Bone marrow (tissue), 2 donors: ENCODE results near the gene LRRC7.
"Not testable (repeated sequence)": the region's sequence is repeated elsewhere in the genome, so short reads cannot be mapped to it uniquely, and the experiment has no call there.

Experiments
- DNase-seq, 2 donors: peaks; one replicate each; lab custom pipeline; 2025; lab: John Stamatoyannopoulos, UW

LRRC7 gene

GRCh38 chr1:70042090-70042731 is 474.5 kb downstream of the LRRC7 start:
- no peak for DNase-seq

- no peak for DNase-seq
These were observed 476.1 kb downstream of the LRRC7 start for GRCh38 chr1:70043804-70044203.

GRCh38 chr1:70044832-70045231 is 477.1 kb downstream of the LRRC7 start:
- DNase-seq, result no peak

- DNase-seq, result not testable (repeated sequence)
These were observed 477.9 kb downstream of the LRRC7 start for GRCh38 chr1:70045581-70045980.

GRCh38 chr1:70048336-70049094 is 480.8 kb downstream of the LRRC7 start:
- no peak for DNase-seq

- DNase-seq, result no peak
These were observed 484.2 kb downstream of the LRRC7 start for GRCh38 chr1:70051926-70052325.

- DNase-seq, result no peak
These were observed 489.8 kb downstream of the LRRC7 start for GRCh38 chr1:70057500-70057899.

- DNase-seq, result no peak
These were observed 493.5 kb downstream of the LRRC7 start for GRCh38 chr1:70061231-70061630.

GRCh38 chr1:70063861-70064260 is 496.1 kb downstream of the LRRC7 start:
- no peak for DNase-seq

- no peak for DNase-seq
These were observed 499.0 kb downstream of the LRRC7 start for GRCh38 chr1:70066711-70067110.

GRCh38 chr1:70071601-70072000 is 503.9 kb downstream of the LRRC7 start:
- no peak for DNase-seq

GRCh38 chr1:70072231-70072751 is 504.6 kb downstream of the LRRC7 start:
- DNase-seq, result no peak

- no peak for DNase-seq
These were observed 508.0 kb downstream of the LRRC7 start for GRCh38 chr1:70075761-70076160.

GRCh38 chr1:70077066-70077465 is 509.3 kb downstream of the LRRC7 start:
- no peak for DNase-seq

GRCh38 chr1:70079546-70079945 is 511.8 kb downstream of the LRRC7 start:
- no peak for DNase-seq

- DNase-seq, result peak in 1 of 2 donors; percentile 63
These were observed 515.8 kb downstream of the LRRC7 start for GRCh38 chr1:70083519-70083918.

GRCh38 chr1:70084314-70084915 is 516.7 kb downstream of the LRRC7 start:
- DNase-seq, result no peak

GRCh38 chr1:70085521-70085920 is 517.8 kb downstream of the LRRC7 start:
- no peak for DNase-seq

GRCh38 chr1:70086897-70087296 is 519.2 kb downstream of the LRRC7 start:
- DNase-seq, result no peak

GRCh38 chr1:70090141-70090540 is 522.4 kb downstream of the LRRC7 start:
- DNase-seq, result no peak

GRCh38 chr1:70090875-70091274 is 523.2 kb downstream of the LRRC7 start:
- no peak for DNase-seq

- no peak for DNase-seq
These were observed 524.1 kb downstream of the LRRC7 start for GRCh38 chr1:70091811-70092210.

GRCh38 chr1:70092526-70092925 is 524.8 kb downstream of the LRRC7 start:
- DNase-seq, result no peak
